Endothelial cell of umbilical vein (primary cell): Measurements from ENCODE around the gene MYO7B.

Experiments
- CTCF ChIP-seq, 2 donors: IDR thresholded peaks; 1 replicate in 1 of 2; 2 replicates in 1 of 2; pipeline ENCODE4 v1.5.1; 2011; ENCODE audit warnings: low read length in 2 of 2, mild to moderate bottlenecking in 2 of 2, moderate library complexity in 2 of 2, control low read depth in 1 of 2, inconsistent platforms in 1 of 2, low read depth in 1 of 2; ENCODE audit not compliant: insufficient read depth in 1 of 2; ENCODE audit errors: extremely low read depth in 1 of 2
- EZH2 ChIP-seq: IDR thresholded peaks from 2 replicates; pipeline ENCODE4 v1.6.1; 2012; ENCODE audit warnings: borderline replicate concordance, low read depth, mild to moderate bottlenecking, moderate library complexity, low read length, inconsistent platforms; ENCODE audit not compliant: severe bottlenecking
- FOS ChIP-seq: IDR thresholded peaks from 2 replicates; pipeline ENCODE4 v1.6.1; 2011; ENCODE audit warnings: mild to moderate bottlenecking, low read length, moderate library complexity, borderline replicate concordance; ENCODE audit not compliant: insufficient read depth
- GATA2 ChIP-seq: IDR thresholded peaks from 2 replicates; pipeline ENCODE4 v1.7.0; 2011; ENCODE audit warnings: low read depth, mild to moderate bottlenecking, moderate library complexity, mixed read lengths, low read length; ENCODE audit not compliant: insufficient read length, insufficient read depth
- JUN ChIP-seq: IDR thresholded peaks from 2 replicates; pipeline ENCODE4 v1.6.1; 2011; ENCODE audit warnings: borderline replicate concordance, low read depth; ENCODE audit not compliant: insufficient read length, insufficient read depth
- MAX ChIP-seq: IDR thresholded peaks from 2 replicates; pipeline ENCODE4 v1.6.1; 2011; ENCODE audit not compliant: insufficient read depth, insufficient read length
- MYC ChIP-seq: IDR thresholded peaks from one replicate; pipeline ENCODE4 v1.6.1; 2011; ENCODE audit warnings: mild to moderate bottlenecking, low read depth, low read length
- POLR2A ChIP-seq: IDR thresholded peaks from 2 replicates; pipeline ENCODE4 v1.6.1; 2012; ENCODE audit warnings: low read depth, mild to moderate bottlenecking, control low read depth, low read length
- POLR2AphosphoS5 ChIP-seq: IDR thresholded peaks from 2 replicates; pipeline ENCODE4 v1.6.1; 2012; ENCODE audit warnings: low read depth, mild to moderate bottlenecking, control low read depth, low read length, moderate library complexity; ENCODE audit not compliant: insufficient read depth

- no peak for TF ChIP-seq EZH2
- no peak for TF ChIP-seq CTCF (IDR thresholded peaks at IDR 0.05; ENCODE audit: extremely low read depth in 1 of 2, insufficient read depth in 1 of 2, low read depth in 1 of 2, low read length in 2 of 2)
- no peak for TF ChIP-seq POLR2A
- TF ChIP-seq POLR2AphosphoS5 = no peak
- TF ChIP-seq MAX = no peak
- no peak for TF ChIP-seq JUN
- TF ChIP-seq FOS = no peak
- no peak for TF ChIP-seq GATA2
- no peak for TF ChIP-seq MYC
Measured at GRCh38 chr2:127566139-127566417, 30.6 kb downstream of the MYO7B start.
